HepG2 (cell line): ENCODE data around the gene COA1. TPM values are rescaled to one million over a fixed set of nuclear protein-coding genes. Genes with fewer than 3 reads are reported as not detected.

ENCODE experiments used
- ATAC-seq: fragments of 200-7000 bp; cut with Tn5 transposase; 3 replicates; pipeline ENCODE4 v1.9.1; 2020; ENCODE audit warnings: mild to moderate bottlenecking, moderate library complexity
- BruUV-seq: library from RNA; stranded (reverse); fragments of 400-500 nt; replicated peaks from 2 replicates; lab custom pipeline; 2021; lab: Mats Ljungman, UMichigan
- CTCF ChIA-PET: fragments of 300-600 bp; formaldehyde crosslinking; extraction: SDS; loops from one replicate; lab custom pipeline; 2021; ENCODE audit warnings: low total read pairs, inconsistent platforms, low intra/inter-chr PET ratio; lab: Yijun Ruan, JAX
- POLR2A ChIA-PET: fragments of 350-600 bp; sonication (Branson Sonifier 250); formaldehyde crosslinking; loops from one replicate; lab custom pipeline; 2020; ENCODE audit warnings: antibody characterized with exemption, inconsistent platforms; lab: Yijun Ruan, JAX
- DNase-seq: peaks from one replicate; pipeline ENCODE4 v3.0.0-alpha.2; 2015; ENCODE audit warnings: low spot score
- FAIRE-seq: peaks from 3 replicates; lab custom pipeline; 2011; peaks lifted over from hg19 to GRCh38; lab: Jason Lieb, UNC
- H2AFZ ChIP-seq: one replicate; pipeline ENCODE4 v1.6.1; 2011; ENCODE audit warnings: low read length, inconsistent platforms
- H3K27ac ChIP-seq: fragments of 300-600 bp; 3 replicates; pipeline ENCODE4 v1.8.0; 2011; ENCODE audit warnings: mixed run types, mild to moderate bottlenecking, mixed read lengths, low read length, inconsistent platforms; ENCODE audit not compliant: insufficient read depth; ENCODE audit errors: extremely low read length
- H3K27me3 ChIP-seq, 2 experiments: fragments of 200-600 bp in 1 of 2; 2 replicates in 1 of 2; 3 replicates in 1 of 2; pipeline versions ENCODE4 v1.6.0 to v1.8.0; 2011; ENCODE audit warnings: low read length in 2 of 2, mild to moderate bottlenecking in 2 of 2, moderate library complexity in 2 of 2, inconsistent platforms in 1 of 2; ENCODE audit not compliant: insufficient read depth in 2 of 2, control insufficient read depth in 1 of 2
- H3K36me3 ChIP-seq, 2 experiments: fragments of 200-600 bp in 1 of 2; replicated peaks in 1 of 2; 2 replicates in 1 of 2; 3 replicates in 1 of 2; pipeline versions ENCODE4 v1.5.1 to v1.8.0; 2011; ENCODE audit warnings: low read length in 2 of 2, inconsistent platforms in 1 of 2; ENCODE audit not compliant: insufficient read depth in 2 of 2, control insufficient read depth in 1 of 2
- H3K4me1 ChIP-seq: 2 replicates; pipeline ENCODE4 v1.5.1; 2012; ENCODE audit warnings: low read length, inconsistent platforms; ENCODE audit not compliant: insufficient read depth
- H3K4me2 ChIP-seq: 2 replicates; pipeline ENCODE4 v1.6.0; 2011; ENCODE audit warnings: low read depth, low read length, inconsistent platforms
- H3K4me3 ChIP-seq, 3 experiments: fragments of 200-600 bp in 1 of 3; sonication (generic), shearing (Covaris generic) in 1 of 3; replicated peaks in 1 of 3; 2 replicates each; pipeline ENCODE4 v1.5.1; 2011 to 2016; ENCODE audit warnings: low read length in 3 of 3, inconsistent platforms in 2 of 3, low read depth in 2 of 3, mild to moderate bottlenecking in 2 of 3, control low read depth in 1 of 3, mixed read lengths in 1 of 3; ENCODE audit not compliant: insufficient read depth in 1 of 3
- H3K79me2 ChIP-seq: one replicate; pipeline ENCODE4 v1.6.1; 2011; ENCODE audit warnings: low read length, inconsistent platforms; ENCODE audit not compliant: insufficient read depth
- H3K9ac ChIP-seq: 2 replicates; pipeline ENCODE4 v1.6.0; 2011; ENCODE audit warnings: mild to moderate bottlenecking, low read depth, low read length, inconsistent platforms; ENCODE audit not compliant: insufficient read depth
- H3K9me3 ChIP-seq: 2 replicates; pipeline ENCODE4 v1.5.1; 2012; ENCODE audit warnings: mild to moderate bottlenecking, low read length
- H4K20me1 ChIP-seq: 2 replicates; pipeline ENCODE4 v1.6.0; 2011; ENCODE audit warnings: inconsistent platforms, mild to moderate bottlenecking, low read length, moderate library complexity; ENCODE audit not compliant: insufficient read depth
- ARNT ChIP-seq: fragments of 450-650 bp; IDR thresholded peaks from 2 replicates; pipeline ENCODE4 v1.6.1; 2017
- ATF7-NPFF ChIP-seq: sonication (generic); formaldehyde crosslinking; IDR thresholded peaks from 2 replicates; pipeline ENCODE4 v1.8.1; 2023; ENCODE audit warnings: mild to moderate bottlenecking, low read depth, missing genetic modification reagents, moderate library complexity
- BHLHE40 ChIP-seq: IDR thresholded peaks from 2 replicates; pipeline ENCODE4 v1.6.1; 2011; ENCODE audit warnings: low read length, improper control_type of control experiment
- CSRNP2 ChIP-seq: sonication (generic); formaldehyde crosslinking; conservative IDR thresholded peaks from 2 replicates; pipeline ENCODE4 v1.8.0; 2022; ENCODE audit warnings: low read depth, missing genetic modification reagents
- DMAP1 ChIP-seq: IDR thresholded peaks from 2 replicates; pipeline ENCODE4 v1.6.1; 2016
- EEA1 ChIP-seq: sonication (generic); formaldehyde crosslinking; IDR thresholded peaks from 2 replicates; pipeline ENCODE4 v1.5.1; 2020; ENCODE audit warnings: mild to moderate bottlenecking, missing genetic modification reagents, borderline replicate concordance
- ERF ChIP-seq: IDR thresholded peaks from 2 replicates; pipeline ENCODE4 v1.6.1; 2018; ENCODE audit warnings: missing biosample characterization, missing genetic modification reagents
- HDAC2 ChIP-seq: sonication (generic); formaldehyde crosslinking; IDR thresholded peaks from 2 replicates; pipeline ENCODE4 v1.4.0; 2020; ENCODE audit warnings: missing genetic modification reagents
- HMG20A ChIP-seq: IDR thresholded peaks from 2 replicates; pipeline ENCODE4 v1.6.1; 2016; ENCODE audit warnings: borderline replicate concordance
- SIX4 ChIP-seq: sonication (generic); formaldehyde crosslinking; IDR thresholded peaks from 2 replicates; pipeline ENCODE4 v1.4.0; 2020; ENCODE audit warnings: missing genetic modification reagents
- SSRP1 ChIP-seq: IDR thresholded peaks from 2 replicates; pipeline ENCODE4 v1.6.1; 2016; ENCODE audit warnings: control low read depth
- XRCC5 ChIP-seq: fragments of 200-400 bp; formaldehyde crosslinking; optimal IDR thresholded peaks from 2 replicates; pipeline ENCODE3; 2017; ENCODE audit warnings: mild to moderate bottlenecking, low read length
- ZBTB42 ChIP-seq: sonication (generic); formaldehyde crosslinking; IDR thresholded peaks from 2 replicates; pipeline ENCODE4 v1.5.0; 2020; ENCODE audit warnings: mild to moderate bottlenecking, missing genetic modification reagents
- ZFP82 ChIP-seq: sonication (generic); formaldehyde crosslinking; IDR thresholded peaks from 2 replicates; pipeline ENCODE4 v1.5.1; 2020; ENCODE audit warnings: mild to moderate bottlenecking, missing genetic modification reagents, borderline replicate concordance
- ZFX ChIP-seq: sonication (generic); formaldehyde crosslinking; IDR thresholded peaks from 2 replicates; pipeline ENCODE4 v1.4.0; 2020; ENCODE audit warnings: mild to moderate bottlenecking, low read depth, missing genetic modification reagents, moderate library complexity
- ZNF564 ChIP-seq: sonication (generic); formaldehyde crosslinking; IDR thresholded peaks from 2 replicates; pipeline ENCODE4 v1.8.1; 2023; ENCODE audit warnings: mild to moderate bottlenecking, missing genetic modification reagents
- ZNF670 ChIP-seq: sonication (generic); formaldehyde crosslinking; IDR thresholded peaks from 2 replicates; pipeline ENCODE4 v1.8.0; 2022; ENCODE audit warnings: mild to moderate bottlenecking, missing genetic modification reagents, borderline replicate concordance
- ZNF720 ChIP-seq: sonication (generic); formaldehyde crosslinking; IDR thresholded peaks from 2 replicates; pipeline ENCODE4 v1.4.0; 2020; ENCODE audit warnings: missing genetic modification reagents
- WGBS: methylation state at CpG from one replicate; pipeline ENCODE4 v1.1.6; 2017; ENCODE audit warnings: low lambda C conversion rate; 5-methylcytosine and 5-hydroxymethylcytosine counted together
- in situ Hi-C: cut with HindIII; loops from 2 replicates; pipeline ENCODE4 v1.10.0; 2017; ENCODE audit warnings: low pct_unique_long_range_greater_than_20kb; ENCODE audit not compliant: extremely low pct_ligation_motif_present
- intact Hi-C: fragments of 100-400 bp; cut with micrococcal nuclease; formaldehyde crosslinking; loops from one replicate; pipeline ENCODE4 v1.10.0; 2022; ENCODE audit not compliant: unreplicated experiment
- polyA plus RNA-seq, 8 experiments: library from polyadenylated mRNA; depleted of rRNA in 3 of 8; stranded (reverse) in 7 of 8; unstranded in 1 of 8; fragments of >200 nt; fragmentation: Illumina TruSeq in 4 of 8; extraction: Trizol in 4 of 8; gene quantifications; 2 replicates each; pipeline versions ENCODE4 v1.2.1 to v1.2.3, GENCODE V29; 2011 to 2016; ENCODE audit warnings: low read depth in 4 of 8, missing spikeins in 1 of 8, mixed read lengths in 1 of 8; ENCODE audit not compliant: insufficient read depth in 1 of 8
- total RNA-seq, 5 experiments: library from RNA; depleted of rRNA; stranded (reverse); fragments of >200 nt; fragmentation: Illumina TruSeq; extraction: Trizol; gene quantifications; 2 replicates each; pipeline ENCODE4 v1.2.3, GENCODE V29; 2016; ENCODE audit warnings: low read depth in 1 of 5
- TF ChIP-seq, protein P1 (sequence below): sonication (generic); formaldehyde crosslinking; IDR thresholded peaks from 2 replicates; pipeline ENCODE4 v1.9.0; 2022; ENCODE audit warnings: missing genetic modification reagents, mild to moderate bottlenecking, borderline replicate concordance

The COA1 gene
- total and polyA plus RNA-seq, 2 of the 13 experiments (the other 11 are each of a cell fraction or from before 2014, with no cell fraction given), result 33.2 to 65.7 TPM

GRCh38 chr7:43771128-43771527, 41.8 kb upstream of the COA1 start:
- peak overlapping the region; percentile 93 for H3K27ac ChIP-seq
- in situ Hi-C loops, result no loop called here

DNA sequence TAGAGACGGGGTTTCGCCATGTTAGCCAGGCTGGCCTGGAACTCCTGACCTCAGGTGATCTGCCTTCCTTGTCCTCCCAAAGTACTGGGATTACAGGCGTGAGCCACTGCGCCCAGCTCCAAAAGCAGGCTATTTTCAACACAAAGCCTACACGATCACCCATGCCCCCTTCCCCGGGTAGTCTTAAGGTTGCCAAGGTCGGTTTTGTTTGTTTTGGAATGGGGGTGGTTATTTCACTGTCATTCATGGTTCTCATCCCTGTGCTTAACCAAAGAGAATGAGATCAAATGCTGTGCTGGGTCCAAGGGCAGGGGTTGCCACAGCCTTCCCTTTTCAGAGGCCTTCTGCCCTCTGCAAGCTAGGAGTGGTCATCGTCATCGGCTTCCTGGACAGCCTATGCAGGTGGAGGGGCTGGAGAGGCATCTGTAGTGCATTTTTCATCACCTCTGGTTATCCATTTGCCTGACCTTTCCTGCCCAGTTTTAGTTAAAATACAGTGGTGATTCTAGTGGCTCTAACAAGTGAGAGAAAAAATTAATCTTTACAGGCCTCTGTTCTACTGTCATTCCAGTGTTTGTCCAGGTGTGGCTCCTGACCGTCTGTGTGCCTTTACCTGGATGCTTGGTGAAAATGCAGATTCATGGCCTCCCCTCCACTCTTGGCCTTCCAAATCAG, 40.6 kb upstream of the COA1 start:
- DNase-seq (peak; percentile 98), FAIRE-seq (peak; percentile 94), ATAC-seq (peak; percentile 99)
- in situ Hi-C loops, result no loop called here
- intact Hi-C loops, result no loop called here
- Histone ChIP-seq H3K4me1 (peaks cover 68% of the 10 kb centered on the region), H3K9ac (peak overlapping the region; percentile 62), H3K27ac (peak overlapping the region; percentile 93), H3K4me3 (peak overlapping the region in 1 of 3 experiments; percentile 44; a peak in 2 of 6 replicates), H3K79me2 (peaks cover 6% of the 10 kb centered on the region), H3K36me3 (peaks cover 1 to 9% of the 10 kb centered on the region in 2 experiments; a peak in 3 of 5 replicates), H4K20me1 (no peaks in the 10 kb centered on the region), H3K27me3 (no peaks in the 10 kb centered on the region), H2AFZ (no peak overlapping the region), H3K9me3 (no peaks in the 10 kb centered on the region), H3K4me2 (peak overlapping the region; percentile 59)
- WGBS, result 3% methylated on average over 10 of the region's 10 CpGs
- ChIA-PET CTCF (no interaction called here), POLR2A (interaction anchor here (0.9 to 3.2 kb wide), 7 partner anchors 8 to 838 kb away, joined by 3 to 28 read pairs (median 8); partner anchors contain the start of genes BLVRA, COA1, MRPL32 and PSMA2)
- BruUV-seq, result no TSS peak
- TF ChIP-seq, protein P1, sequence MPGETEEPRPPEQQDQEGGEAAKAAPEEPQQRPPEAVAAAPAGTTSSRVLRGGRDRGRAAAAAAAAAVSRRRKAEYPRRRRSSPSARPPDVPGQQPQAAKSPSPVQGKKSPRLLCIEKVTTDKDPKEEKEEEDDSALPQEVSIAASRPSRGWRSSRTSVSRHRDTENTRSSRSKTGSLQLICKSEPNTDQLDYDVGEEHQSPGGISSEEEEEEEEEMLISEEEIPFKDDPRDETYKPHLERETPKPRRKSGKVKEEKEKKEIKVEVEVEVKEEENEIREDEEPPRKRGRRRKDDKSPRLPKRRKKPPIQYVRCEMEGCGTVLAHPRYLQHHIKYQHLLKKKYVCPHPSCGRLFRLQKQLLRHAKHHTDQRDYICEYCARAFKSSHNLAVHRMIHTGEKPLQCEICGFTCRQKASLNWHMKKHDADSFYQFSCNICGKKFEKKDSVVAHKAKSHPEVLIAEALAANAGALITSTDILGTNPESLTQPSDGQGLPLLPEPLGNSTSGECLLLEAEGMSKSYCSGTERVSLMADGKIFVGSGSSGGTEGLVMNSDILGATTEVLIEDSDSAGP (CRISPR knock-in tag), result peak; percentile 54
- TF ChIP-seq ERF (CRISPR knock-in tag) (peak; percentile 88), ZBTB42 (CRISPR knock-in tag) (no peak), CSRNP2 (CRISPR knock-in tag) (no peak), ZNF720 (CRISPR knock-in tag) (no peak), ZNF670 (no peak), XRCC5 (no peak), DMAP1 (CRISPR knock-in tag) (0 out of 2 replicates have a peak, but pooled peaks have one; percentile 39), SIX4 (CRISPR knock-in tag) (peak; percentile 58), ARNT (no peak), ZFP82 (CRISPR knock-in tag) (no peak), HMG20A (CRISPR knock-in tag) (peak; percentile 90; the same call in 1 of the 2 replicates), SSRP1 (no peak)

More at GRCh38 chr7:43771128-43771527, 41.8 kb upstream of the COA1 start:
- CTCF ChIA-PET, result no interaction called here
- TF ChIP-seq HDAC2 (CRISPR knock-in tag) (no peak), ATF7-NPFF (CRISPR knock-in tag) (no peak), ZFX (CRISPR knock-in tag) (0 out of 2 replicates have a peak, but pooled peaks have one; percentile 5), ZNF564 (no peak), EEA1 (CRISPR knock-in tag) (no peak), BHLHE40 (no peak)
- Histone ChIP-seq H3K36me3 (peaks cover 1 to 9% of the 10 kb centered on the region in 2 experiments; a peak in 3 of 5 replicates), H3K4me1 (peaks cover 57% of the 10 kb centered on the region), H3K4me2 (no peak overlapping the region), H3K9me3 (no peaks in the 10 kb centered on the region), H3K9ac (no peak overlapping the region), H3K79me2 (peaks cover 2% of the 10 kb centered on the region), H3K27me3 (no peaks in the 10 kb centered on the region), H4K20me1 (no peaks in the 10 kb centered on the region), H3K4me3 (no peak overlapping the region), H2AFZ (no peak overlapping the region)
- FAIRE-seq (no peak), ATAC-seq (no peak), DNase-seq (no peak)
- POLR2A ChIA-PET, result interaction anchor here (1.6 to 3.2 kb wide), 3 partner anchors 9 to 188 kb away, joined by 4 to 28 read pairs (median 4); partner anchors contain the start of genes BLVRA and STK17A
- 84% methylated on average over 3 of the region's 3 CpGs for WGBS
- no TSS peak for BruUV-seq
- intact Hi-C loops, result no loop called here
